Amniotic epithelial cell (primary cell): Measurements from ENCODE around the gene ANKUB1.
A peak's percentile ranks its signal among the peaks of the same experiment; 100 is the strongest.

Experiments used
- DNase-seq: peaks from one replicate; pipeline ENCODE4 v3.0.0-alpha.2; 2010; ENCODE audit warnings: low read depth

Gene ANKUB1

DNA sequence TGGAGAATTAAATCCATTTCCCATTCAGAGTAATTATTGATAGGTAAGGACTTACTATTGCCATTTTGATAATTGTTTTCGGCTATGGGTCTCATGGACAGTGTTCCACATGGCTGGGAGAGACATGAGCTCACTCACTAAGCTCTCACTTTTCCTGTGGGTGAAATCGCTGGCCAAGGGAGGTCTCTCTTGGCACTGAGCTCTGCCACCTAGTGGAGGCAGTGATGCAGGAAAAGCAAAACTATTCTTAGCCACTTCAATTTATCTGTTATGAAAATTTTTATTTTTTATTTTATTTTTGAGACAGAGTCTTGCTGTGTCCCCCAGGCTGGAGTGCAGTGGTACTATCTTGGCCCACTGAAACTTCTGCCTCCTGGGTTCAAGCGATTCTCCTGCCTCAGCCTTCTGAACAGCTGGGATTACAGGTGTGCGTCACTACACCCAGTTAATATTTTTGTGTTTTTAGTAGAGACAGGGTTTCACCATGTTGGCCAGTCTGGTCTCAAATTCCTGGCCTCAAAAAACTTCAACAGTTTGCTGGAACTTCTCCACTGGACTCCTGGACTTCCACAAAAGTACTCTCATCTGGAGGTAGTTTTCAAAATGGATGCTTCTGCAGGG lies 16.0 kb upstream of the ANKUB1 start:
- peak; percentile 77 for DNase-seq

DNA sequence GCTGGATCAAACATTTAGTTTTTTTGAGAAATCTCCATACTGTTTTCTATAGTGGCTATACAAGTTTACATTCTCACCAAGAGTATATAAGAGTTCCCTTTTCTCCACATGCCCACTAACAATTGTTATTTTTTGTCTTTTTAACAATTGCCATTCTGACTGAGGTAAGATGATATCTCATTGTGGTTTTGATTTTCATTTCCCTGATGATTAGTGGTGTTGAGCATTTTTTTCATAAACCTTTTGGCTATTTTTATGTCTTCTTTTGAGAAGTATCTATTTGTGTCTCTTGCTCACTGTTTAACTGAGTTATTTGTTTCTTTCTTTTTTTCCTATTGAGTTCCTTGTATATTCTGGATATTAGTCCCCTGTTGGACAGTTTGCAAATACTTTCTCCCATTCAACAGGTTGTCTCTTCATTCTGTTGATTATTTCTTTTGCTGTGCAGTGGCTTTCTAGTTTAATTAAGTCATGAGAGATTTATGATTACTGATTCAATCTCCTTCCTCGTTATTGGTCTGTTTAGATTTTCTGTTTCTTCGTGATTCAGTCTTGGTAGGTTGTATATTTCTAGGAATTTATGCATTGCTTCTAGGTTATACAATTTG lies 13.9 kb upstream of the ANKUB1 start:
- DNase-seq: no peak

DNA sequence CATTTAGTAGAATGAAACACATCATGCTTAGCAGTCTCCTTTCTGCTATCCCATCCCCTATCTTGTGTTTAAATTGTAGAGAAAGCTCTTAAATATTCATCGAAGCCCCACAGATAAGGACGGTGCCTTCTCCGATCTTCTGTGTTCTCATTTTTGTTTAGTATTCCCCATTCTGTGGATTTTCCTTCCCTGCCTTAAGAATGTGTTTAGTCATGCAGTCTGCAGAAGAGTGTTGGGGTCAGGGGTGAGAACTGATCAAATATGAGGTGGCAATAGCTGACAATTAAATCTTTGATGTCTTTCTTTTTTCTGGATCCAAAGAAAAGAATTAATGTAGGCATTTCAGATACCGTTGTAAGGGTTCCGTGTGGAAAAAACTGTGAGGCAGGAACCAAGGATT lies 9.3 kb upstream of the ANKUB1 start:
- no peak for DNase-seq

DNA sequence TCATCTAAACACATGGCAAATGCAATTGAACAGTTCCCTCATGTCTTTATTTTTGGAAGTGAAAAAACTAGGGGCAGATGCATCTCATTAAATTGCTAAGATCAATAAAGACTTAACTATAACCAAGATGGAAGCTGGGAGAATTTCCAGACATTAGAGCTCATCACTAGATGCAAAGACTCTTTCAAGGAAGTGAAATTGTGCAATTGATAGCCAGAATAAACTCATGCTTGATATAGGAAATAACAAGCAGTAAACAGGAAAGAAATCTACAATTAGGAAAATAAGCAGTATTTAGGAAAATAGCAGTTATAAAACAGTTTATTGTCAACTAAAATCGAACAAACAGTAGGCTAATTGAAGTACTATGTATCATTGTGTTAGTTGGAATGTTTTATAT lies 8.8 kb upstream of the ANKUB1 start:
- no peak for DNase-seq

DNA sequence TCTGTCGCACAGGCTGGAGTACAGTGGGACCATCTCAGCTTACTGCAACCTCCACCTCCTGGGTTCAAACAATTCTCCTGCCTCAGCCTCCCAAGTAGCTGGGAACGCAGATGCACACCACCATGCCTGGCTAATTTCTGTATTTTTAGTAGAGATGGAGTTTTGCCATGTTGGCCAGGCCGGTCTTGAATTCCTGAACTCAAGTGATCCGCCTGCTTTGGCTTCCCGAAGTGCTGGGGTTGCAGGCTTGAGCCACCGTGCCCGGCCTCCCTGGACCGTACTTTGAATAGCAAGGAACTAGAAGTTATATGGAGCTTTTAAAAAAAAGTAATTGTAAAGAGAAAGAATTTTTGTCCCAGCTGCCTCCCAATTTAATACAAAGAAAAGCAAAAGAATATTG lies 8.3 kb upstream of the ANKUB1 start:
- no peak for DNase-seq

DNA sequence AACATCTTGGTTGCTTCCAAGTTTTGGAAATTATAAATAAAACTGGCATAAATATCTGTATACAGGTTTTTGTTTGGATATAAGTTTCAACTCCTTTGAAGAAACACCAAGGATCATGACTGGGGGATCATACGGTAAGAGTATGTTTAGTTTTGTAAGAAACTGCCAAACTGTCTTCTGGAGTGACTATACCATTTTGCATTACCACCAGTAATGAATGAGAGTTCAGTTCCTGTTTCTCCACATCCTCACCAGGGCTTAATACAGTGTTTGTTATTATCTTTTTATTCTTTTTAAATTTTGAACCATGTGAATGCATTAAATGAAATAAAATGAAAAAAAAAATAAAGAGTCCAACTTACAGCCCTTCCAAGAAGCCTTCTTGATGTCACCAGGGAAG lies 3.7 kb upstream of the ANKUB1 start:
- DNase-seq: no peak

DNA sequence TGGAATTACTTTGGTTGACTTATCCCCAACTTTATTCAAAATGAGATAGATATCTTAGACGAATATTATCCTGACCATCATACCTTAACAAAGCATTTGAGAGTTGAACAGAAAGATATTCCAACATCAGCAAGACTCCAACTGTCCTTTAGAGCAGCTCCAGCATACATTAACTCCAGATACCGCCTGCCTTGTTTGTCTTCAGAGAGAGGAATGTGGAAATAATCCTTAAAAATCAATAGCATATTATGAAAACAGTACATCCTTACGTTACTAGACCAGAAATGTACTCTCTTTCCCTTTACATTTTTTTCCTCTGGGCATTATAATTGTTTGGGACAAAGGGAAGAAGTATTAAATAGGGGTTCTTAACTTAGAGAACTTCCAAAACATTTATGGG lies 1.7 kb downstream of the ANKUB1 start:
- DNase-seq: no peak

DNA sequence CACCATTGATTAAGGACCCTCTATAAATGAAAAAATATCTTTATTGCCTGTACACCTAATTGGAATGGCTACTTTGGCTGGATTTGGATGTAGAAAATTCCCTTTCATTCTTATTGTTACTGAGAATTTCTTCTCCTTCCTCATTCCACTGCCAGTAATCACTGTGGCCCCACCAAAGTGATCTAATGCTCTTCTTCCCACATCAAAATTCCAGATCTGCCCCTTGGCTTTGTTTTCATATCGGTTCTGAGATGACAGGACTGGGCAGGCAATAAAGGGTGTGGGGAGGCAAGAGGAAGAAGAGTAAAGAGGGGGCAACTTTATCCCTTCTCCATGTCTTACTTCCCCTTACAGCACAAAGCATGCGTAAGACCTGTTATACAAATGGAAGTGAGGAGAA lies 2.1 kb downstream of the ANKUB1 start:
- no peak for DNase-seq

DNA sequence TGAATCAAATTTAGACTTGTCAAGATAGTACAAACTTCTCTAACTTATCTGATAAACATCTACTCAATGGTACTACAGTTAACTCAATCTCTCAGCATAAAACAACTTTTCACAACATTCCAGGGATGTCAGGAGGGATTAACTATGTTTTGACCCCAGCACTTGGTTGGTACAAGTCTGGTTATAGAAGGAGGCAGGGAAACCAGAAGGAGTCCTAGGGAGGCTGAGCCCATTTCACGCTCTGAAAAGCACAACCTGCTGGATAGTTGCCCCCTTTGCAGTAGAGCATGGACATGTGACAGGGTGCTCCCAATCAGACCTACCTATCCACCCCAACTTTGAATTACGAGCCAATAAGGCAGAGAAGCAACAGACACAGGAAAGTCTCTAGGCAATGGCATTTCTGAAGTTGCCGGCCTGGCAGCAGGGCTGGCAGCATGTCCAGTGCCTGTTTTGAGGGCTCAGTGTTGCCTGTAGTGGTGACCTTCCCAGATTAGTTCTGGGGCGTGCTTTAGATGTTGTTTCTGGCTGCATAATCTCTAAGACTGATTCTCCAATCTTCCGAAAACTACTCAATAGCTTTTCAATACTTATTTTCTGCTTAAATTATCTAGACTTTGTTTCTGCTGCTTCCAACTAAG lies 8.2 kb downstream of the ANKUB1 start:
- peak; percentile 70 for DNase-seq

DNA sequence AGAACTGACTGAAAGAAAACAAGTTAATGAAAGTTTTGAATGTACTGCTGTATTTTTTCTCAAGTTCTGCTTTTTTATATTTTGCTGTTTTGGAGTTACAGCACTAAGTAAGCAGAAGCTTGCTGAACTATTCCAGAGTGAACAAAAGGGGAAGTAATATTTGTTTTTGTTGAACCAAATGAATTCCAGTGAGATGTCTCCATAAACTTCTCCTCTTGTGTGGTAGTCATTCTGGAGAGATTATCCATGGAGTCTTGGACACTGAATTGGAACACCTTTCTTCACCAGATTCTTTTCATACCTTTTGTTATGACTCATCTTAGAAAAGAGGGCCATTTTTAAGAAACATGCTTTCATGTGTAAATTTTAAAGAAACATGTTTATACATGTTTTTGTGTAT lies 8.8 kb downstream of the ANKUB1 start:
- peak; percentile 72 for DNase-seq

DNA sequence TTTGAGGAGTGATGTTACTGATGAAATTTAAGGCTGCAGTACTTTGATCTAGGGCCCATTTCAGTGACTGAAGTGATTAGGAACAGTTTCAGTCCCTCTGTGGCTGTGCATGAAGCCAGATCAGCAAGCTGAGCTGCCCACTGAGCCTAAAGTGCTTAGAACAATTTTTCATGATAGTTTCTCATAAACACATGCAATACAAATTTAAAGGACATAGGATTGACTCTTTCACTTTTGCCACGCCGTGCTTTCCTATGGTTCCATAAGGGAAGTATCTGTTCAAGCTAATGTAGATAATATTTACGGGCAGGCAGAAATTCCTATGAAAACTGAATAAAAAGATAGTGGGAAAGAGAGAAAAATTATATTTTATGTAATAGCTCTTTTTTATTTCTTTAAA lies 10.6 kb downstream of the ANKUB1 start:
- DNase-seq: no peak

DNA sequence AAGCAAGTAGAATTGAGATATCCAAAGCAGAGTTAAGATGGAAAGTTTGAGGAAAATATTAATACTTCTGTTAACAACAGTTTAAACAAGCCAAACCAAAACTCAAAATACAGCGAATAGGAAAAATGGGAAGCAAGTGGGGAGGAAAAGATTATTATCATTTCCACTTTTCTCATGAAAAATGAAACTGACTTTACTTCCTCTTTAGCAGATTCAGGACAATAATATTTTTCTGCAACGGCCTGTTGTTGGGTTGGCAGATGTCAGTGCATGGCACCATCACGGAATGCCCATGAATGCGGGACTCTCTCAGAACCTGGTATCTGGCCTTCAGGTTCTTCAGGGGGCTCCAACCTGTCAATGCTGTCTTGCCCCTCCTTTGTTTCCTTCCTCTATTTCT lies 11.1 kb downstream of the ANKUB1 start:
- no peak for DNase-seq

DNA sequence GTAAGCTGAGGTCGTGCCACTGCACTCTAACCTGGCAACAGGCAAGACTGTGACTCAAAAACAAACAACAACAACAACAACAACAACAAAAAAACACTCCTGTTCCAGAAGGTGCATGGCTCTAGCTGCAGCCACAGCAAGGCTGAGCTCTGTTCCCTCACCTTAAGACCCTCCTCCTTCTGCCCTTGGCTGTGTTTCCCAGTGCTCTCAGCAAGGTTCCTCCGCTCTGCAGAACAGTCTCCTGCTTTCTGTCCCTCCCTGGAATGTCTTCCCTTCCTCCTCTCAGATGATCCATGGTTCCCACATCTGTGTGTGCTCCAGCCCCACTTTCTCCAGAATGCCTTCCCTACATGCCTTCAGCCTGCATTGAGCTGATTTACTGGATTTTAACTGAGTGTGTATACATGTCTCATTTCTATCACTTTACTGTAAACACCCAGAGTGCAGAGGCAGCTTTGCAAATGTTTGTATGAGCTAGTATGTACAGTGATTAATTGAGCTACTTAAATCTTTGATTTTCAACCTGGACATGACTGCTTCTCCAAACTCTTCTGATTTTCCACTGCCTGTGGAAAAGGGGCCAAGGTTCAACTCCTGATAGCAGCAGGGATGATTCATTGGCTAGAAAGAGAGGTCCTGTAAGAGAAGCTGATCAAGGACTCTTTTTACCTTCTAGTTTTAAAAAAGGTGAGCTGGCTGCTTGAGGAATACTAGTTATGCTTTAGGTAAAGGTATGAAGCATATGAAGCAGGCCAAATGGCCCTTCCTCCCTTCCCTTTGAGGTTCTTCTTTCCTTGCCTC lies 14.7 kb downstream of the ANKUB1 start:
- DNase-seq: peak; percentile 5

DNA sequence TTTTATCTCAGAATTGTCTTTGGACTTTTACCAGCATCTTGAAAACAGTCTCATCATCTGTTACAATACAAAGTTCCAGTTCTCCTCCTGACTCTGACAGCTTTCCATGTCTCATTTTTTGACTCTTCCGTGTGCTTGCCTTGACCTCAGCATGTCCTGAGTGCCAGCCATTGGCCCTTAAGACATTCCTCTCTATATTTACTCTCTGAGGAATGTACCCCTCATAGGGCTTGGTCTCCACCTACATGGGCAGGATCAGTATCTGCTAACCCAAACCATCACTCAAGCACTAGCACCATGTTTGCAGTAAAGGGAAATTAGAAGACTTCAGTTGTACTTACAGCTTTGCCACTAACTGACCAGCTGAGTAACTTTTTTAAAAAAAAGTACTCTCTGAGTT lies 16.2 kb downstream of the ANKUB1 start:
- peak; percentile 8 for DNase-seq

DNA sequence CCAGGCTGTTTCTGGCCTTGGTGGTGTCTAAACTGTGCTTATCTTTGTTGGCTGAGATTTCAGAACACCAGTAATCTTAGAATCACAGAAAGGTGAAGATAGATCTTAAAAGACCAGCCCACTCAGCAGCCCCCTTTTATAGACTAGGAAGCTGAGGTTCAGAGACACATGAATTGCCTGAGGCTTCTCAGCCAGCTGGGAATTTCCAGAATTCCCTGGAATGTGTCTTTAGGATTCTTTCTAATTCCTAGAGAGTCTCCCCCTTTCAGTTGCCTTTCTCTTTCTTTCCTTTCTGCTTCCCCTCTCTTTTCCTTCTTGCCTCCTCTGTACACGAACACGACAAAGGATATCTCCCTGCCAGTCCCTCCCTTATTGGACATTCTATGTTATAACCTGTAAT lies 19.5 kb downstream of the ANKUB1 start:
- DNase-seq: no peak

DNA sequence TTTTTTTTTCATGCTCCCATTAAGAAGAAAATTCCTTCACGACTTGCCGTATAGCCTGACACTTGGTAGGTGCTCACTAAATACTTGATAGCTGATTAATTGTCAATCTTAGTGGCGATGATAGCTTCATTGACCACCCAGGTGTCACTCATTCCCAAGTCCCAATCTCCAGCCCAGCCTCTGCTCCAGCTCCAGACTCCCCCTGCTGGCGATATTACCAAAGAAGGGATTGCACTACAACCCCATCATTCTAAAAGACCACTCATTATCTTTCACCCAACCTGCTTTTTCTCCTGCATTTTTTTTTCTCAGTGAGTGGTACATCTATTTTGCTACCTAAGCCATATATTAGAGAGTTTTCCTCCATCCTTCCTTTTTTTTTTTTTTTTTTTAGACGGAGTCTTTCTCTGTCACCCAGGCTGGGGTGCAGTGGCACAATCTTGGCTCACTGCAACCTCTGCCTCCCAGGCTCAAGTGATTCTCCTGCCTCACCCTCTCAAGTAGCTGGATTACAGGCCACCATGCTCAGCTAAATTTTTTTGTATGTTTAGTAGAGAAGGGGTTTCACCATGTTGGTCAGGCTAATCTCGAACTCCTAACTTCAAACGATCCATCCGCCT lies 20.6 kb downstream of the ANKUB1 start:
- DNase-seq: peak; percentile 16

DNA sequence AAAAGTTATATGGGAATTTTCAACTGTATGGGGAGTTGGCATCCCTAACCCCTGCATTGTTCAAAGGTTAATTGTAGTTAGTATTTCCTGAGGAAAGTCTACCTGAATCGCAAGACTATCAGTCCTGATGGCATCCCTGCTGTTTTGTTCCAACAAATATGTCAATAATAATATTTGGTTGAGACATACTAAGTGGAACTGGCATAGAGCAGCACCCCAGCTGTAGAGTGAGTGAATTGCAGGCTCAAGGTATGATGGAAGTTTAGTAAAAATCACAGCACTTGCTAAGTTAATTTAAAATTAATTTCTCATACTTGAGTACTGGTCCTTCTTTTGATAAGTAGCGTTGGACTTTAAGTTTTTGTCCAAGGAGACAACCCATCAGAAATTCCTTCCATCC lies 22.1 kb downstream of the ANKUB1 start:
- DNase-seq: no peak

DNA sequence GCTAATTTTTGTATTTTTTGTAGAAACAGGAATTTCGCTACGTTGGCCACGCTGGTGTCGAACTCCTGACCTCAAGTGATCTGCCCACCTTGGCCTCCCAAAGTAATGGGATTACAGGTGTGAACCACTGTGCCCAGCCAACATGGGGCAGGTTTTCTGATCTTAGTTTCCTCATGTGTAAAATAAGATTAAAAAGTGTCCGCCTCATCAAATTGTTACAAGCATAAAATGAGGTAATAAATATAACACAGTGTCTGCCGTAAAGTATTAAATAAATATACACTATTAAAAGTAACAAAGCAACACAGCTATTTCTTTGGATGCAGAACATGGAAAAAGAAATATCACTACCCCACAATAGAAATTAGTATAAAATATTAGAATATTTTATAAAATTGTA lies 23.6 kb downstream of the ANKUB1 start:
- DNase-seq: no peak

DNA sequence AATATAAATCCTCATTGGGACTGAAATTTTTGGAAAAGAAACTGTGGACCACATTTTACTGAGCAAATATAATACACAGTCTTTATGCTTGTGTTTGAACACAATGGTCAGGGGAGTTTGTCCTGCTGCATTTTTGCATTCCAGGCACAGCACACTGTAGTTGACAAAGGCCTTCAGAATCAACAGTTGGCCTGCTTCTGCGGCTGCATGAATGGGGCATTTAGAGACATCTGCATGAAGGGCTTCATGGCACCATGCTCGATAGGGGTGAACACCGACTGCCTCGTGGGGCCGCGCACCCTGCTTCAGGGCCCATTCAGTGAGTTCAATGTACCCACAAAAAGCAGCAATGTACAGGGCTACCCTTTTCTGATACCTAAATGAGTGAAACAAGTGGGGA lies 24.6 kb downstream of the ANKUB1 start:
- DNase-seq: no peak

DNA sequence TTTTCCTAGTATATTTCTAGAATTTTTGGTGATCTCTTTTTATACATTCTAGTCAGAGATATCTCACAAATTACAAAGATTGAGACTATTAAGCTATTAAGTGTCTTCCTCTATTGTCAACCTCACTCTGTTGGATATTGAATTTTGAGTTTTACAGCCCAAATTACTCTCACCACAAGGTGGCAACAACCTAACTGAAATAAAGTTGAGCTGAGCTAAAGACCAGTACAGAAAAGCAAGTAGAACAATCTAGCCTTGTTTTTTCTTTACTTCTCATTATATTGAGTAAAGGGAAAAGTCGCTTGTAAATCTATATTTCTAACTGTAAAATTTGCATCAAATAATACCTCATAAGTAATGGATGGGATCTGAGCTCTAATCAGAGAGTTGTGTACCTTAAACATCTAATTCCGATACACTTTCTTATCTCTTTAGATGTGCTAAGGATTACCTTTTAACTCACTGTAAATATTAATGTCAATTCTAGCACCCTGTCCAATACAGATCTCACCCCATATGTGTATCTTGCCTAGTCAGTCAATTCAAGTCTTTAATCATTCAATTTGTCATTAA lies 26.5 kb downstream of the ANKUB1 start:
- peak; percentile 51 for DNase-seq

DNA sequence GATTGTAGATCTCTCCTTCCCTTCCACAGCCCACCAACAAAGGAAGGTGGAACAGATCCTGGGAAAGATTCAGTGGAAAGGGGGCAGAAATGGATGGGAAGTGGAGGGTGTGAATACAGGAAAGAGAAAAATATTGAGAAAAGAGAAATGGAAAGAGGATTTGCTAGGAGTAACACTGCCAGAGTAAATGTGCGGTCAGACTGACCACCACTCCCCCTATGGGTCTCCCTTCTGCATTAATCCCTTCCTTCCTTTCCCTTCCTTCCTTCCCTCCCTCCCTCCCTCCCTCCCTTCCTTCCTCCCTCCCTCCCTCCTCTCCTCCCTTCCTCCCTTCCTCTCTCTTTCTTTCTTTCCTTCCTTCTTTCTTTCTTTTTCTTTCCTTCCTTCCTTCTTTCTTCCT lies 28.1 kb downstream of the ANKUB1 start:
- DNase-seq: no peak

DNA sequence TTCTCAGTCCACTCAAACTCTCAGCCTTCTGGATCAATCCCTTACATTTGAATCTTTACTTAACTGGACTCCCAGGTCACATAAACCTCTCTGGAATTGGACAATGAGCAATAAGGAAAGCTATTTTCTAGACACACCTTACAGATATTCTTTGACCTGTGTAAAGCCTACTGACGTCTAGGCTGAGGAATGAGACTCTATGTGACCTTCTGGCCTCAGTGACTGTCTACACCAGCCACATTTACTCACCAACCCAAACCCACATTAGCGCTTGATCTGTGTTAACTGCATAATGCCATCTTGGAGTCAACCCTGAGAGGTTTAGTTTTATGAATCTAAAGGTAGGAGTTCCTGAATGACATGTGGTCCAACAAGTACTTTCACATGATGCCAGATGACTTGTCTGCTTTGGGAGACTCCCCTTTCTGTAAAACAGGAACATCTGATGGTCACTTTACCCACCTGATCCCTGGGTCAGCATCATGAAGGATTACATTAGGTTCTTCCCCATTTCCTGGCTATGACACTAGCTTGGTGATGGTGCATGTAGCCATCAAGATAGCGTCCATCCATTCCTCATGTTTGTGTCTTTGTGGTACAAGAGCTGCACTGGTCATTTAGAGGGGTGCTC lies 28.7 kb downstream of the ANKUB1 start:
- DNase-seq: no peak
